Bronchial epithelial cell (primary cell): ENCODE measurements around the gene DAB2IP. TPM values are rescaled to one million over a fixed set of nuclear protein-coding genes. Genes with fewer than 3 reads are reported as not detected.

Experiments used
- DNase-seq: peaks from one replicate; pipeline ENCODE4 v3.0.0-alpha.2; 2010; ENCODE audit warnings: low read depth
- FAIRE-seq: peaks from 2 replicates; lab custom pipeline; 2011; peaks lifted over from hg19 to GRCh38; lab: Jason Lieb, UNC
- H3K27me3 ChIP-seq: 2 replicates; pipeline ENCODE4 v1.5.1; 2011; ENCODE audit warnings: low read length; ENCODE audit not compliant: control insufficient read depth, insufficient read depth
- H3K36me3 ChIP-seq: 2 replicates; pipeline ENCODE4 v1.5.1; 2011; ENCODE audit warnings: low read length; ENCODE audit not compliant: control insufficient read depth, insufficient read depth
- H3K4me3 ChIP-seq: 2 replicates; pipeline ENCODE4 v1.5.1; 2011; ENCODE audit warnings: mild to moderate bottlenecking, low read depth, low read length, control low read depth
- total RNA-seq: library from RNA; depleted of rRNA; stranded (reverse); fragments of >200 nt; gene quantifications from 2 replicates; pipeline ENCODE4 v1.2.1, GENCODE V29; 2014
- TF ChIP-seq, protein P1 (sequence below): IDR thresholded peaks from 2 replicates; pipeline ENCODE4 v1.5.1; 2011; ENCODE audit warnings: mild to moderate bottlenecking, moderate library complexity, low read length, control low read depth, inconsistent platforms; ENCODE audit not compliant: insufficient read depth, severe bottlenecking

Gene DAB2IP
- total RNA-seq, 1 donor from 2014 or later: 8.4 TPM

DNA sequence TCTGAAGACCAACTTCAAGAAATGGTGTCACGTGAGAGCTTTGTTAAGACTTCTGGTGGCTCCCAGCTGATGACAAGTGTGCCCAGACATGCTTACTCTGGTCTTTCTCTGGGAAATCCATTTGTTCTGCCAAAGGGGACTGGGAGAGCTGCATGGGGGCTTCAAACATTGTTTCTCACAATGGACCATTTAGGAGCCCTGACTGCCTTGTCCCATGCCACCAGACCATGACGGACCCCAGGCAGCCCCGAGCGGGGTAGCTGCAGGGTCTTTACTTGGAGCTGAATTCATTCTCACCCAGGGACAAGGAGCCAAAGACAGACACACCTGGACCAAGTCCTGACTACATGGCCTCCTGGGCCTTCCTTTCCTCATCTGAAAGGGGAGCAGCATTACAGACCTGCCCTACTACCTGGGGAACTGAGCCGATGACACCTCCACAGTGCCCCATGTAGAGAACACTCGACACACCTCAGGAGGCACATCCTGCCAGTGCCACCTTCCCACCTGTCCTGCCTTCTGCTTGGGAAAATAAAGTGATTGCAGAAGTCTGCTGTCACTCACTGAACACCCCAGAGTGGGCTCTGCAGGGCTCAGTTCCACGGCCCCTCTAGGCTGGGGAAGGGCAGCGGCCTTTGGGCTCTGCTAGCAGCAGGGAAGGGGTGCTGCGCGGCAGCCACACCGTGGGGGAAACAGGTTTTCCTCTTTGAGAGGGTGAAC lies 169.0 kb downstream of the DAB2IP start:
- Histone ChIP-seq H3K4me3 (no peak overlapping the region), H3K27me3 (no peaks in the 10 kb centered on the region), H3K36me3 (no peaks in the 10 kb centered on the region)
- TF ChIP-seq, protein P1, sequence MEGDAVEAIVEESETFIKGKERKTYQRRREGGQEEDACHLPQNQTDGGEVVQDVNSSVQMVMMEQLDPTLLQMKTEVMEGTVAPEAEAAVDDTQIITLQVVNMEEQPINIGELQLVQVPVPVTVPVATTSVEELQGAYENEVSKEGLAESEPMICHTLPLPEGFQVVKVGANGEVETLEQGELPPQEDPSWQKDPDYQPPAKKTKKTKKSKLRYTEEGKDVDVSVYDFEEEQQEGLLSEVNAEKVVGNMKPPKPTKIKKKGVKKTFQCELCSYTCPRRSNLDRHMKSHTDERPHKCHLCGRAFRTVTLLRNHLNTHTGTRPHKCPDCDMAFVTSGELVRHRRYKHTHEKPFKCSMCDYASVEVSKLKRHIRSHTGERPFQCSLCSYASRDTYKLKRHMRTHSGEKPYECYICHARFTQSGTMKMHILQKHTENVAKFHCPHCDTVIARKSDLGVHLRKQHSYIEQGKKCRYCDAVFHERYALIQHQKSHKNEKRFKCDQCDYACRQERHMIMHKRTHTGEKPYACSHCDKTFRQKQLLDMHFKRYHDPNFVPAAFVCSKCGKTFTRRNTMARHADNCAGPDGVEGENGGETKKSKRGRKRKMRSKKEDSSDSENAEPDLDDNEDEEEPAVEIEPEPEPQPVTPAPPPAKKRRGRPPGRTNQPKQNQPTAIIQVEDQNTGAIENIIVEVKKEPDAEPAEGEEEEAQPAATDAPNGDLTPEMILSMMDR: no peak
- FAIRE-seq (no peak), DNase-seq (no peak)

DNA sequence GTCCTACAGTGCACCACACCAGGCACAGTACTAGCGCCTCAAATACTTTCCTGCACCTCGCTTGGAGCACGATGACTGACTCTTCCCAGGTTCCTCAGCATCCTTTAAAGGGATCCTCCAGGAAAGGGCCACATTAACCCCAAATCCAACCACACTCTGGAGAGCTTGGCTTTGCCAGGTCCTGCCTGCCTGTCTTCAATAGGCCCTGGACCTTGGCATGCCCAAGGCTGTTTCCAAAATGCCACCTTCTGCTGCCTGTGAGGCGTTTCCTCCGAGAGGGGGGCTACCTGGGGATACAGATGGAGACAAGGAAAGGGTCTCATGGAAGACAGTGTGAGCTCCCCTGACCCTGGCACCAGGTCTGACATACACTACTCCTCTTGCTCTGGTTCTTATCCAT lies 169.9 kb downstream of the DAB2IP start:
- TF ChIP-seq, protein P1: no peak
- FAIRE-seq (peak; percentile 13), DNase-seq (no peak)
- H3K36me3 ChIP-seq: no peaks in the 10 kb centered on the region
- no peak overlapping the region for H3K4me3 ChIP-seq
- no peaks in the 10 kb centered on the region for H3K27me3 ChIP-seq

DNA sequence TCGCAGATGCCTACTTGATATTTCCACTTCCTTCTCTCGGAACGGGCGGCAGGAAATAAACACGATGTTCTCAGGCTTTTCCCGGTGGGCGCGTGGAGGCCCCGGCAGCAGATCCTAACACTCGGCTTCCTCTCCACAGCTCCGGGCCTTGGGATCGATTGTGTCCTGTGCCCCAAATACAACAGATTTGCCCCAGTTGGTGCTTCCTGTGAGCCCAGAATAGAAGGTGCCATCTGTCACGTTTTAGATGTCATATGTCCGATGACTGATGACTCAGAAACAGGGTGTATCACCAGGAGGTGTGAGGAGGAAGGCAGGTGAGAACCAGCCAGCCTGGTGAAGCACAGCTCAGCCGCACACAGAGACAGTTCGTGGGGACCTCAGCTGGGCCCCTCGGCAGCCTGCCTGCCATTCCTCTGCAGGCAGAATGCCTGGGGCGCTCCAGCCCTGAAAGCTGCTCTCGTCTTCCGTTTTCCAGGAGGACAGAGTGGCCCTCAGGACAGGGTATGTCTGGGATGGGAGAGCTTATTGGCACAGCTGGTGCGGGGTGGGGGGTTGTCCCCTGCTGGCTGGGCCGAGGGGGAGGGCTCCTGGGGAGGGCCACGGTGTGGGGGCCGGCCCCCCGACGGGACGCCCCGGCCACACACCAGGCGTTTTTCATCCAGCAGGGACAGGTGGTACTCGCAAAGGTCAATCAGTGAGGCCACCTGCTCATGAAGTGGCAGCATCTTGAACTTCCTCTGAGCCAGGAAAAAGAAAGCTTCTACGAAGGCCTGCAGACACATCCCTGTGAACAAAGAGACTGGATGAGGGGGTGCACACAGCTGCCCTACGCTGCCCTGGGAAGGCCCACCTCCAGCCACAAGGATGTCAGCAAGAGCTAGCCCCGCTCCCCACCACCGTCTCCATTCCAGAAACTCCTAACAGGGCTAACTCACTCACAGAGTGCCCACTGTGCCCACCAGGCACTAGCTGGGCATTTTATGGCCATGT lies 171.0 kb downstream of the DAB2IP start:
- FAIRE-seq: no peak

DNA sequence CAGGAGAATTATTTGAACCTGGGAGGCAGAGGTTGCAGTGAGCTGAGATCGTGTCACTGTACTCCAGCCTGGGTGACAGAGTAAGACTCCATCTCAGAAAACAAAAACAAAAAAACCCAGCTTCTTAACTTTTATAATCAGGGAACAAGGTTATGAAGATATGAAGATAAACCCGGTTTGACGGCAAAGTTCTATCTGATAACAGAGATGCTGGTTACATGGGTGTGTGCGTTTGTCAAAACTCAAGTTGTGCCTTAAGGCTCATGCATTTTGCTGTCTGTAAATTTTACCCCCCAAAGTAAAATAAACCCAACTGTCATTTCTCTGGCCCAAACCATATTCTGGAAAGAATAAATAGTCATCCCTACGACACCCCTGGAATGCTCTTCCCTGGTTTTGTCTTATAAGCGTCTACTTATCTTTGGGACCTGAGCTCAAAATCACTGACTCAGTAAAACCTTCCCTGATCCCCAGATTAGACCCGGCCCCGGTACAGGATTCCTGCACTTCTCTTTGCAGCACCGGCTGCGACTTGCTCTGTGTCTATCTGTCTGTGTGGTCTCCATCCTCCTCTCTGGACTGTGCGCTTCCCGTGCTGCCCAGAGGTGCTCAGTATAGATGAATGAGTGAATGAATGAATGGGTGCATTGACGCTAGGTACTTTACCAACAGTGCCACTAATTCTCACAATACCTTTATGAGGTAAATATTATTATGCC lies 172.2 kb downstream of the DAB2IP start:
- Histone ChIP-seq H3K36me3 (no peaks in the 10 kb centered on the region), H3K4me3 (no peak overlapping the region), H3K27me3 (no peaks in the 10 kb centered on the region)
- DNase-seq: no peak
- no peak for FAIRE-seq
- TF ChIP-seq, protein P1: no peak

More for the DNA sequence above, 171.0 kb downstream of the DAB2IP start:
- DNase-seq: peak; percentile 13
- H3K36me3 ChIP-seq: no peaks in the 10 kb centered on the region
- TF ChIP-seq, protein P1: no peak
- H3K4me3 ChIP-seq: no peak overlapping the region
- H3K27me3 ChIP-seq: no peaks in the 10 kb centered on the region

DNA sequence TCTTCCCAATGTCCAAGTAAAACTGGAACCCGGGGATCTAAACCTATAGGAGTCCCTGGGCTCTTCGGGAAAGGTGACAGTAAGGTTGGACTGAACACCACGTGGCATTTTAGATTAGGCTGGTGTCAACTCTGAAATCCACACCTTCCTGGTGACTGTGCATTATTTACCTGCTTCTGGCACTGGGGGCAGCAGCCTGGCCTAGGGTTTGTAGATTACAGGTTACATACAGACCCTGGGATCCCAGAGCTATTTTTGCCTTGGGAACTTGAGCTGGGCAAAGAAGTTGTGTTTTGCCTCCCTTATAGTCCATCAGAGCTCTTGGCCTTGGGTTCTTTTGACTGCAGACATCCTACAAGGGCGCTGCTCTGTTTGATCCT lies 173.2 kb downstream of the DAB2IP start:
- TF ChIP-seq, protein P1: no peak
- no peaks in the 10 kb centered on the region for H3K27me3 ChIP-seq
- no peak for DNase-seq
- FAIRE-seq: peak; percentile 13
- no peak overlapping the region for H3K4me3 ChIP-seq
- no peaks in the 10 kb centered on the region for H3K36me3 ChIP-seq
